ENCODE measurements around the gene EGFL6.

DNA sequence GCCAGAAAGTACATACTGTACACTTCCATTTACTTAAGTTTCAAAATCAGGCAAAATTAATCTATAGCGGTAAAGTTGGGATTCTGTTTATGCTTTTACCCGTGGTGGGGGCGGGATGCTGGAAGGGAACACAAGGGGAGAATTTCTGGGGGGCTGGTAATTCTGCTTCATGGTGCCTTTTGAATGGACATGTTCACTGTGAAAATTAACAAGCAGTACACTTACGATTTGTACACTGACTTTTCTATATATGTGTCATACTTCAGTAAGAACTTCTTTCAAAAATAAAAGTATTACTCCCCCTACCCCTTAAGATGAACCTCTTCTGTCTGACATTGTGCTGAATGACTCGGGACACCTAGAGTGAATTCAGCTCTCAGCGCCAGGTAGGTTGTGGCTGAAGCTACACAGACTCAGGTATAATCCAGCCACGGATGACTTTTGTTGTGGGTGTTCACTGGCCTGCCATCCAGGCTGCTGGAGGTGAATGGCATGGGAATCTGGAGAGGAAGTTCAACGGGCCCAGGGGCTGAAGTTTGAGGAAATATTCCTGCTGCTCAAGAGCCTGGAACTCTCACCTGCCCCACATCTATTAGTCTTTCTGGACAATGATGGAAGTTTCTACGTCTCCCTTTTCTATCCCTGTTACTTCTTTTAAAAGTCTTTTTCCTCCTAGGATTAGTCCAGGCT lies 76.2 kb downstream of the EGFL6 start:
- TF ChIP-seq CTCF (conservative IDR thresholded peaks at IDR 0.05; ENCODE audit: low read length) (no peak), EZH2phosphoT487 (IDR thresholded peaks at IDR 0.05; ENCODE audit: borderline replicate concordance, low read depth, low read length) (no peak)

All from OCI-LY7 (cell line).